Measurements from ENCODE around the gene IL26. TPM values are rescaled to one million over a fixed set of nuclear protein-coding genes. Genes with fewer than 3 reads are reported as not detected.

IL26 gene
- polyA plus RNA-seq, 1 experiment, result not detected

DNA sequence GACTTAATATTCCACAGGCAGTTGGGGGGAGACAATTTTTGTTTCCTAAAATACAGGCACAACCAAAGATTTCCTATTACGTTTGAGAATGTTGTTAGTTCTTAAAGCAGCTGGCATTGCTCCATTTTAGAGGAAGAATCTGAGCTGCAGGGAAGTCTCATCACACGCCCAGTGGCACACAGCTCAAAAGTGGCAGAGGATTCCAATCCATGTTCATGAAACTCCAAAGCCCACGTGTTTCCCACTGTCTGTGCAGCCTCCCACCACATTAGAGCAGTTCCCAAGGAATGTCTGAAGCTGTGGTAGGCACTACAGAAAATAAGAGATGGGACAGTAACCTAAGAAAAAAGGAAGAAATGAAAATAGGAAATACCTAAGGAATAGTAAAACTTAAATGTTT is 6.1 kb upstream of the IL26 start:
- TF ChIP-seq, protein P1, sequence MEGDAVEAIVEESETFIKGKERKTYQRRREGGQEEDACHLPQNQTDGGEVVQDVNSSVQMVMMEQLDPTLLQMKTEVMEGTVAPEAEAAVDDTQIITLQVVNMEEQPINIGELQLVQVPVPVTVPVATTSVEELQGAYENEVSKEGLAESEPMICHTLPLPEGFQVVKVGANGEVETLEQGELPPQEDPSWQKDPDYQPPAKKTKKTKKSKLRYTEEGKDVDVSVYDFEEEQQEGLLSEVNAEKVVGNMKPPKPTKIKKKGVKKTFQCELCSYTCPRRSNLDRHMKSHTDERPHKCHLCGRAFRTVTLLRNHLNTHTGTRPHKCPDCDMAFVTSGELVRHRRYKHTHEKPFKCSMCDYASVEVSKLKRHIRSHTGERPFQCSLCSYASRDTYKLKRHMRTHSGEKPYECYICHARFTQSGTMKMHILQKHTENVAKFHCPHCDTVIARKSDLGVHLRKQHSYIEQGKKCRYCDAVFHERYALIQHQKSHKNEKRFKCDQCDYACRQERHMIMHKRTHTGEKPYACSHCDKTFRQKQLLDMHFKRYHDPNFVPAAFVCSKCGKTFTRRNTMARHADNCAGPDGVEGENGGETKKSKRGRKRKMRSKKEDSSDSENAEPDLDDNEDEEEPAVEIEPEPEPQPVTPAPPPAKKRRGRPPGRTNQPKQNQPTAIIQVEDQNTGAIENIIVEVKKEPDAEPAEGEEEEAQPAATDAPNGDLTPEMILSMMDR (IDR thresholded peaks at IDR 0.05; ENCODE audit: insufficient read depth, low read depth, low read length), result no peak
- Histone ChIP-seq H3K27me3 (ENCODE audit: control insufficient read depth, insufficient read depth, low read length) (0 out of 2 replicates have a peak, but pooled peaks cover 5% of the 10 kb centered on the region), H3K4me3 (ENCODE audit: low read depth, low read length) (no peak overlapping the region), H3K36me3 (ENCODE audit: control insufficient read depth, insufficient read depth, low read length) (no peaks in the 10 kb centered on the region)
- ChIA-PET POLR2A (no interaction called here), CTCF (interaction anchor here (0.6 to 2.3 kb wide), 7 partner anchors 8 to 103 kb away, joined by 3 to 7 read pairs (median 5); no protein-coding TSS in a partner anchor)
- no peak for DNase-seq (ENCODE audit: low read depth)

DNA sequence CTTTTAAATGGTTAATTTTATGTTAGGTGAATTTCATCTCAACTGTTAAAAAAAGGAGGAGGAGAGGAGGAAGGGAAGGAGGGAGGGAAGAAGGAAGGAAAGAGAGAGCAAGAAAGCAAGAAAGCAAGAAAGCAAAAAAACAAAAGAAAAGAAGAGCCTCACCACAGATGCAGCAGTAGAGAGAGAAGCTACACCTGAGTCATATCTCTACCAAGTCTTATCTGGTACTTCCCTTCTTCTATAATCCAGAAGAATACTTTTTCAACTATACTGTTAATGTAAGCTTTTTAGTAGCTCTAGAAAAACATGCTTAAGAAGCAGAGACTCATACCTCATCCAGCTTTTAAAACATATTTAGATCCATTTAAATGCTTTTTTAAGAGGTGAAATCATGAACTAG is 5.6 kb upstream of the IL26 start:
- no peak for DNase-seq (ENCODE audit: low read depth)
- no peaks in the 10 kb centered on the region for H3K36me3 ChIP-seq (ENCODE audit: control insufficient read depth, insufficient read depth, low read length)
- no peak overlapping the region for H3K4me3 ChIP-seq (ENCODE audit: low read depth, low read length)
- TF ChIP-seq, protein P1 (IDR thresholded peaks at IDR 0.05; ENCODE audit: insufficient read depth, low read depth, low read length), result no peak
- 0 out of 2 replicates have a peak, but pooled peaks cover 5% of the 10 kb centered on the region for H3K27me3 ChIP-seq (ENCODE audit: control insufficient read depth, insufficient read depth, low read length)
- ChIA-PET CTCF (interaction anchor here (0.6 to 2.3 kb wide), 7 partner anchors 8 to 103 kb away, joined by 3 to 7 read pairs (median 5); no protein-coding TSS in a partner anchor), POLR2A (no interaction called here)

DNA sequence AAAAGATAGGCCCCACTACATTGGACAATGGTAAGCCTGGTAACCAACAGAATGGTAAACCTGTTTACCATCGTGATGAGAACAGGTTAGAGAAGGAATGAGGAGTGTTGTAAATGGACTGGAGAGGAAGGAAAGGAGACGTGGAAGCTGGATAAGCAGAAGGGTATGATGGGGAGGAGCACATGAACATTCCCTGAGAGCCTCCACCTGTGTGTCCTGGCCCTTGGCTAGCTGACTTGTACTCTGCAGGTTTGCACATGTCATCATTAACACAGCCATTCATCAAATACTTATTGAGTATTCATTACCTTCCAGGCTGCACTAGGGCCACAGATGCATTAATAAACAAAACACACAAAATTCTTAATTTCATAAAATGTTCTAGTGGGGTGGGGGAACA is 4.3 kb upstream of the IL26 start:
- ChIA-PET POLR2A (no interaction called here), CTCF (no interaction called here)

DNA sequence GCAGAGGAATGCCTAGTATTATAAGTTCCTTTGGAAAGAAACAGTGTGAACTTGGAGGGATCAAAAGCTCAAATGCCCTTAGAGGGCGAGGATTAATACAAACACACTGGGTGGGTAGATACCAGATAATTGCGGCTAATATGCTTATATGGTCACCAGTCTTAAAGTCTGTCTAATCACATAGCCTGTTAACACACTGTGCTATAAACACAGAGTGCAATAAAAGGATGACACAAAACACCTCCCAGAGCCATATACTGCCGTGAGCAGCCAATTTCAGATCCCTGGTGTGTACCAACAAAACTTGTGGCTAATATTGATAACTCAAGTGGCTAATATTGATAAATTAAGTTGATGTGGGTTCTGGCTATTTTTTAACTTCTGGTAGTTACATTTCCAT is 1.7 kb upstream of the IL26 start:
- DNase-seq (ENCODE audit: low read depth), result no peak
- Histone ChIP-seq H3K27me3 (ENCODE audit: control insufficient read depth, insufficient read depth, low read length) (0 out of 2 replicates have a peak, but pooled peaks cover 2% of the 10 kb centered on the region), H3K36me3 (ENCODE audit: control insufficient read depth, insufficient read depth, low read length) (no peaks in the 10 kb centered on the region), H3K4me3 (ENCODE audit: low read depth, low read length) (no peak overlapping the region)
- ChIA-PET CTCF (interaction anchor here (1.0 to 1.1 kb wide), 2 partner anchors 10 to 90 kb away, joined by 3 read pairs; no protein-coding TSS in a partner anchor), POLR2A (no interaction called here)
- TF ChIP-seq, protein P1 (IDR thresholded peaks at IDR 0.05; ENCODE audit: insufficient read depth, low read depth, low read length), result no peak

More for the DNA sequence above, 4.3 kb upstream of the IL26 start:
- DNase-seq (ENCODE audit: low read depth), result no peak
- no peaks in the 10 kb centered on the region for H3K36me3 ChIP-seq (ENCODE audit: control insufficient read depth, insufficient read depth, low read length)
- TF ChIP-seq, protein P1 (IDR thresholded peaks at IDR 0.05; ENCODE audit: insufficient read depth, low read depth, low read length), result no peak
- 0 out of 2 replicates have a peak, but pooled peaks cover 5% of the 10 kb centered on the region for H3K27me3 ChIP-seq (ENCODE audit: control insufficient read depth, insufficient read depth, low read length)
- H3K4me3 ChIP-seq (ENCODE audit: low read depth, low read length), result no peak overlapping the region

DNA sequence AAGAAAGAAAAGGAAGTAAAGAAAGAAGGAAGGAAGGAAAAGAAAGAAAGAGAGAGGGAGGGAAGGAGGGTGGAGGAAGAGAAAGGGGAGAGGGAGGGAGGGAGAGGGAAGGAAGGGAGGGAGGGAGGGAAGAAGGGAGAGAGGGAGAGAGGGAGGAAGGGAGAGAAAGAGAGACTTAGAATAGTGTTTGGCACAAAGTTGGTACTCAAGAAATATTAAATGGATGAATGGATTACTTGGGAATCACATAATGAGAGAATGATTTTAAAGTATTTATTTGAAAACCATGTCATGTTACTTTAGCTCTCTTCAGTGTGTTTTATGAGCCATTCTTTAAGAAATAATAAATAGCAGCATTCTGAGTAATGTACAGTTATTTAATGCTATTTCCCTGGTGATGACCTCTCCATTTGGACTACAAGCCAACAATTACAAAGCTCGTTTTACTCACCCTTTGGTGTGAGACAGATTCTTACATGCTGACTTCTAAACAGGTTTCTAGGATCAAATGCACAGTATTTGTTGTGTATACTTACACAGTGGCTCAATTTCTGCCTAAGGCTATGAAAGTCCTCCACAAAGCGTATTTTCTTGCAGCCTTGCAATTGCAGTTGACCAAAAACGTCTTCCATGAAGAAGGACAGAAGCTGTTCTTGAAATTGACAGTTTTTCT is 861 bp downstream of the IL26 start:
- POLR2A ChIA-PET, result interaction anchor here (0.9 kb wide), 1 partner anchor 10 kb away, joined by 3 read pairs; no protein-coding TSS in a partner anchor

More for the DNA sequence above, 861 bp downstream of the IL26 start:
- TF ChIP-seq, protein P1 (IDR thresholded peaks at IDR 0.05; ENCODE audit: insufficient read depth, low read depth, low read length), result no peak
- Histone ChIP-seq H3K4me3 (ENCODE audit: low read depth, low read length) (no peak overlapping the region), H3K36me3 (ENCODE audit: control insufficient read depth, insufficient read depth, low read length) (no peaks in the 10 kb centered on the region), H3K27me3 (ENCODE audit: control insufficient read depth, insufficient read depth, low read length) (peaks cover 1% of the 10 kb centered on the region; the same call in 1 of the 2 replicates)
- CTCF ChIA-PET, result interaction anchor here (0.6 to 6.1 kb wide), 6 partner anchors 9 to 112 kb away, joined by 3 to 88 read pairs (median 4); no protein-coding TSS in a partner anchor
- DNase-seq (ENCODE audit: low read depth), result peak; percentile 60
